H1 (cell line): ENCODE data around the gene CRACDL. TPM values are rescaled to one million over a fixed set of nuclear protein-coding genes. Genes with fewer than 3 reads are reported as not detected.

Experiments used
- CTCF ChIA-PET: fragments of 300-600 bp; sonication (Branson Sonifier 250); formaldehyde crosslinking; loops from one replicate; lab custom pipeline; 2021; ENCODE audit not compliant: partially characterized antibody; lab: Charles Lee
- POLR2A ChIA-PET: fragments of 300-600 bp; sonication (Branson Sonifier 250); formaldehyde crosslinking; loops from one replicate; lab custom pipeline; 2021; ENCODE audit warnings: inconsistent platforms; ENCODE audit not compliant: partially characterized antibody; lab: Charles Lee
- DNase-seq, 2 experiments: peaks; one replicate each; pipeline versions ENCODE4 v3.0.0 to v3.0.0-alpha.2; 2010 to 2022; ENCODE audit warnings: low spot score in 2 of 2, low read depth in 1 of 2, mixed read lengths in 1 of 2
- FAIRE-seq: peaks from 2 replicates; lab custom pipeline; 2011; peaks lifted over from hg19 to GRCh38; lab: Jason Lieb, UNC
- H2AFZ ChIP-seq: 2 replicates; pipeline ENCODE4 v1.8.1; 2012; ENCODE audit warnings: low read length, inconsistent platforms
- H2AK5ac ChIP-seq: 2 replicates; pipeline ENCODE4 v1.6.1; 2013; ENCODE audit warnings: low read depth, low read length
- H2BK120ac ChIP-seq: replicated peaks from 2 replicates; pipeline ENCODE3; 2013; ENCODE audit warnings: low read depth, low read length, inconsistent platforms
- H2BK12ac ChIP-seq: 2 replicates; pipeline ENCODE4 v1.6.1; 2013; ENCODE audit warnings: low read depth, low read length
- H2BK15ac ChIP-seq: 2 replicates; pipeline ENCODE4 v1.6.1; 2013; ENCODE audit warnings: low read length
- H2BK20ac ChIP-seq: 2 replicates; pipeline ENCODE4 v1.6.1; 2013; ENCODE audit warnings: low read length
- H2BK5ac ChIP-seq: 2 replicates; pipeline ENCODE4 v1.6.1; 2013; ENCODE audit warnings: low read depth, low read length
- H3K14ac ChIP-seq: 2 replicates; pipeline ENCODE4 v1.6.1; 2013; ENCODE audit warnings: inconsistent platforms; ENCODE audit not compliant: insufficient read length
- H3K18ac ChIP-seq: 2 replicates; pipeline ENCODE4 v1.6.1; 2013; ENCODE audit warnings: low read length; ENCODE audit errors: extremely low read depth
- H3K23ac ChIP-seq: 2 replicates; pipeline ENCODE4 v1.6.1; 2013; ENCODE audit warnings: inconsistent platforms; ENCODE audit not compliant: insufficient read length
- H3K23me2 ChIP-seq: 2 replicates; pipeline ENCODE4 v1.6.1; 2013; ENCODE audit warnings: low read depth, low read length
- H3K27ac ChIP-seq: 2 replicates; pipeline ENCODE4 v1.6.1; 2011; ENCODE audit warnings: low read depth, low read length, inconsistent platforms
- H3K27me3 ChIP-seq, 4 experiments: replicated peaks in 1 of 4; 1 replicate in 1 of 4; 2 replicates in 3 of 4; pipeline versions ENCODE4 v1.6.1 to v1.8.1; 2011 to 2013; ENCODE audit warnings: low read length in 3 of 4, mild to moderate bottlenecking in 3 of 4, inconsistent platforms in 2 of 4, mixed read lengths in 2 of 4, moderate library complexity in 1 of 4; ENCODE audit not compliant: control insufficient read depth in 3 of 4, insufficient read depth in 3 of 4; ENCODE audit errors: extremely low read depth in 1 of 4
- H3K36me3 ChIP-seq, 4 experiments: 2 replicates each; pipeline versions ENCODE4 v1.6.1 to v1.8.1; 2011 to 2013; ENCODE audit warnings: mild to moderate bottlenecking in 4 of 4, low read length in 3 of 4, moderate library complexity in 2 of 4, control low read depth in 1 of 4, inconsistent platforms in 1 of 4; ENCODE audit not compliant: insufficient read depth in 4 of 4, control insufficient read depth in 2 of 4
- H3K4ac ChIP-seq: replicated peaks from 2 replicates; pipeline ENCODE3; 2013; ENCODE audit warnings: low read length, low read depth, mixed read lengths, inconsistent platforms; ENCODE audit not compliant: insufficient read length
- H3K4me1 ChIP-seq, 4 experiments: replicated peaks in 1 of 4; 1 replicate in 1 of 4; 2 replicates in 3 of 4; pipeline versions ENCODE4 v1.6.1 to v1.8.1; 2011 to 2013; ENCODE audit warnings: low read length in 3 of 4, inconsistent platforms in 2 of 4, mixed read lengths in 1 of 4; ENCODE audit not compliant: insufficient read depth in 4 of 4, control insufficient read depth in 3 of 4
- H3K4me2 ChIP-seq, 2 experiments: 2 replicates each; pipeline versions ENCODE4 v1.6.1 to v1.8.1; 2011 to 2013; ENCODE audit warnings: low read depth in 2 of 2, low read length in 2 of 2, control low read depth in 1 of 2, inconsistent platforms in 1 of 2, mild to moderate bottlenecking in 1 of 2; ENCODE audit not compliant: insufficient read depth in 1 of 2
- H3K4me3 ChIP-seq, 4 experiments: fragments of 200-600, 300-600 bp in 1 of 4; sonication (generic), shearing (Covaris generic), sonication (Bioruptor Twin) in 1 of 4; 2 replicates each; pipeline versions ENCODE4 v1.5.1 to v1.8.1; 2011 to 2016; ENCODE audit warnings: low read length in 4 of 4, low read depth in 3 of 4, control low read depth in 2 of 4, inconsistent platforms in 2 of 4, mild to moderate bottlenecking in 2 of 4, mixed read lengths in 1 of 4, moderate library complexity in 1 of 4; ENCODE audit not compliant: insufficient read depth in 2 of 4; ENCODE audit errors: extremely low read depth in 1 of 4
- H3K56ac ChIP-seq: replicated peaks from 2 replicates; pipeline ENCODE3; 2013; ENCODE audit warnings: low read depth, mild to moderate bottlenecking, mixed read lengths, low read length, inconsistent platforms; ENCODE audit not compliant: insufficient read length
- H3K79me1 ChIP-seq: 2 replicates; pipeline ENCODE4 v1.6.1; 2013; ENCODE audit warnings: low read depth, low read length, control low read depth
- H3K79me2 ChIP-seq, 2 experiments: 2 replicates each; pipeline versions ENCODE4 v1.6.1 to v1.8.1; 2012 to 2013; ENCODE audit warnings: low read length in 2 of 2, mild to moderate bottlenecking in 2 of 2, inconsistent platforms in 1 of 2; ENCODE audit not compliant: insufficient read depth in 2 of 2, control insufficient read depth in 1 of 2
- H3K9ac ChIP-seq, 4 experiments: replicated peaks in 1 of 4; 1 replicate in 1 of 4; 2 replicates in 3 of 4; pipeline versions ENCODE4 v1.6.1 to v1.8.1; 2011 to 2013; ENCODE audit warnings: low read depth in 3 of 4, low read length in 3 of 4, control low read depth in 2 of 4, mild to moderate bottlenecking in 2 of 4, moderate library complexity in 2 of 4, inconsistent platforms in 1 of 4; ENCODE audit errors: extremely low read depth in 1 of 4
- H3K9me3 ChIP-seq, 2 experiments: 2 replicates each; pipeline versions ENCODE4 v1.6.1 to v1.8.1; 2012 to 2013; ENCODE audit warnings: mild to moderate bottlenecking in 2 of 2, moderate library complexity in 2 of 2, control low read depth in 1 of 2, inconsistent platforms in 1 of 2, low read depth in 1 of 2, low read length in 1 of 2, mixed read lengths in 1 of 2; ENCODE audit not compliant: insufficient read depth in 2 of 2
- H4K20me1 ChIP-seq, 2 experiments: replicated peaks in 1 of 2; 2 replicates each; pipeline versions ENCODE3 to v1.8.1; 2011 to 2013; ENCODE audit warnings: inconsistent platforms in 2 of 2, low read length in 2 of 2, mild to moderate bottlenecking in 1 of 2; ENCODE audit not compliant: insufficient read depth in 2 of 2, control insufficient read depth in 1 of 2
- H4K5ac ChIP-seq: 2 replicates; pipeline ENCODE4 v1.6.1; 2013; ENCODE audit warnings: low read length, low read depth, mixed read lengths, inconsistent platforms; ENCODE audit not compliant: insufficient read length
- H4K8ac ChIP-seq: 2 replicates; pipeline ENCODE4 v1.8.0; 2013; ENCODE audit warnings: mild to moderate bottlenecking, moderate library complexity, low read length, inconsistent platforms; ENCODE audit not compliant: insufficient read depth; ENCODE audit errors: extremely low read depth
- H4K91ac ChIP-seq: replicated peaks from 2 replicates; pipeline ENCODE3; 2013; ENCODE audit warnings: low read length, mixed read lengths, inconsistent platforms; ENCODE audit not compliant: insufficient read length
- CHD2 ChIP-seq: IDR thresholded peaks from 2 replicates; pipeline ENCODE4 v1.6.1; 2012; ENCODE audit warnings: low read length, improper control_type of control experiment
- FOSL1 ChIP-seq: IDR thresholded peaks from 2 replicates; pipeline ENCODE4 v1.6.1; 2011; ENCODE audit warnings: mild to moderate bottlenecking, low read depth, low read length, moderate library complexity; ENCODE audit not compliant: insufficient read depth
- WGBS, 2 experiments: shearing (Covaris generic) in 1 of 2; methylation state at CpG; one replicate each; pipeline versions ENCODE4 v1.1.6 to v1.1.7; 2013 to 2015; ENCODE audit warnings: low lambda C conversion rate in 2 of 2, mixed read lengths in 2 of 2, inconsistent platforms in 1 of 2, low coverage in 1 of 2, missing lambda C conversion rate in 1 of 2; ENCODE audit not compliant: insufficient replicate concordance in 2 of 2, insufficient coverage in 1 of 2, insufficient read length in 1 of 2; ENCODE audit errors: extremely low coverage in 1 of 2, missing lambda C conversion rate in 1 of 2; 5-methylcytosine and 5-hydroxymethylcytosine counted together
- polyA plus RNA-seq, 7 experiments: library from polyadenylated mRNA; depleted of rRNA in 3 of 7; stranded (reverse) in 5 of 7; unstranded in 2 of 7; fragments of >200 nt in 5 of 7; fragments of 200-250 nt in 2 of 7; gene quantifications; 1 replicate in 5 of 7; 2 replicates in 1 of 7; 4 replicates in 1 of 7; pipeline versions ENCODE4 v1.2.1 to v1.2.3, GENCODE V29; 2011 to 2013; ENCODE audit warnings: missing spikeins in 2 of 7, mixed read lengths in 2 of 7
- total RNA-seq: library from RNA; stranded (reverse); fragmentation: NEBNext Ultra II Directional; extraction: Animal tissue kit (Norgen Biotek cat#: 25700); gene quantifications from 2 replicates; pipeline ENCODE4 v1.2.1, GENCODE V29; 2021

Gene CRACDL
- total and polyA plus RNA-seq, 2 of the 8 experiments (the other 6 are each of a cell fraction or from before 2014, with no cell fraction given): 0.07 to 0.38 TPM

- Histone ChIP-seq H2BK15ac (no peak overlapping the region), H3K56ac (no peak overlapping the region), H4K5ac (no peak overlapping the region), H2AFZ (no peak overlapping the region), H2BK5ac (no peak overlapping the region), H4K91ac (no peak overlapping the region), H3K9me3 (no peaks in the 10 kb centered on the region), H3K14ac (no peak overlapping the region), H3K23me2 (no peaks in the 10 kb centered on the region), H2AK5ac (no peak overlapping the region), H3K4me1 (no peaks in the 10 kb centered on the region; a peak in 1 of 7 replicates), H3K4ac (no peak overlapping the region), H4K8ac (no peak overlapping the region; the same call in 1 of the 2 replicates), H3K9ac (no peak overlapping the region), H3K27ac (no peak overlapping the region), H3K18ac (no peak overlapping the region), H2BK120ac (no peak overlapping the region), H3K79me2 (no peaks in the 10 kb centered on the region), H3K4me2 (no peak overlapping the region), H3K4me3 (no peak overlapping the region), H3K27me3 (no peaks in the 10 kb centered on the region), H3K23ac (no peak overlapping the region), H2BK20ac (no peak overlapping the region), H3K79me1 (no peaks in the 10 kb centered on the region), H4K20me1 (no peaks in the 10 kb centered on the region), H3K36me3 (no peaks in the 10 kb centered on the region), H2BK12ac (no peak overlapping the region)
- CTCF ChIA-PET: interaction anchor here (0.6 to 1.1 kb wide), 2 partner anchors 95 to 262 kb away, joined by 3 read pairs; no protein-coding TSS in a partner anchor
- POLR2A ChIA-PET: no interaction called here
- TF ChIP-seq CHD2 (no peak), FOSL1 (no peak)
- 88% methylated on average over 10 of the region's 10 CpGs; no CpG with 5 or more reads in 1 of the 2 experiments for WGBS, 2 experiments
- DNase-seq (no peak), FAIRE-seq (no peak)
Observed at GRCh38 chr2:98803405-98804264, 132.4 kb downstream of the CRACDL start.
